D721Med (cell line): ENCODE results near the gene GMPR2.

Experiments used
- DNase-seq: peaks from one replicate; pipeline ENCODE4 v3.0.0; 2011; ENCODE audit warnings: low spot score; ENCODE audit not compliant: insufficient read length
- FAIRE-seq: peaks from 2 replicates; lab custom pipeline; 2011; peaks lifted over from hg19 to GRCh38; lab: Jason Lieb, UNC
- CTCF ChIP-seq: IDR thresholded peaks from 2 replicates; pipeline ENCODE4 v1.5.1; 2012; ENCODE audit warnings: mild to moderate bottlenecking, control low read depth; ENCODE audit not compliant: insufficient read depth; ENCODE audit errors: missing control alignments

GMPR2 gene

GRCh38 chr14:24251880-24252288, 19.2 kb downstream of the GMPR2 start:
- DNase-seq (no peak), FAIRE-seq (no peak)
- TF ChIP-seq CTCF = no peak

GRCh38 chr14:24252289-24253124, 19.8 kb downstream of the GMPR2 start:
- FAIRE-seq = no peak
- no peak for DNase-seq
- no peak for TF ChIP-seq CTCF

- FAIRE-seq = no peak
- DNase-seq = no peak
- no peak for TF ChIP-seq CTCF
Observed at GRCh38 chr14:24253936-24254335, 21.2 kb downstream of the GMPR2 start.

- FAIRE-seq (no peak), DNase-seq (no peak)
- TF ChIP-seq CTCF = no peak
Observed at GRCh38 chr14:24254630-24255392, 22.1 kb downstream of the GMPR2 start.

- TF ChIP-seq CTCF = no peak
- DNase-seq = no peak
- no peak for FAIRE-seq
Observed at GRCh38 chr14:24255438-24255837, 22.7 kb downstream of the GMPR2 start.

GRCh38 chr14:24255931-24256711, 23.4 kb downstream of the GMPR2 start:
- FAIRE-seq (no peak), DNase-seq (no peak)
- TF ChIP-seq CTCF = no peak
